ENCODE results near the gene MACO1. TPM values are rescaled to one million over a fixed set of nuclear protein-coding genes. Genes with fewer than 3 reads are reported as not detected.

MACO1 gene
- polyA plus RNA-seq, 2 donors = 16.1 to 23.3 TPM

DNA sequence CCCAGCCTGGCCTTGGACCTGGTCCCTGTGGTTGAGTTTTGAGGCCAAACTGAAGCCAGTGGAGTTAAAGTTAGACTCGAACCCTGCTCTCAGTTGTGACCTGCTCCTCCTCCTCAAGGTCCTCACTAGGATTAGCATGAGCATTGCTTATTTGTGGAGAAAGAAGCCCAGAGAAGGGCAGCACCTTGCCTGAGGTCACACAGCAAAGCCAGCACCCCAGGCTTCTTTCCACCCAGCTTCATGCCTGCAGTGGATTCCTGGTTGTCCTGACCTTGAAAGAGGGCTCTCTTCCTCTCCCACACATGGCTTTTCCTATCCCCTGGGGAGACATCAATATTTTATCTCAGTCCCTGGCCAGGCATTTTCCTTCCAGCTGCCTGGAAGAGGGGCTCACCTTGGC lies 115.5 kb downstream of the MACO1 start:
- WGBS, 2 donors = 56 to 85% methylated on average over 1 of the region's 1 CpG
- H3K36me3 ChIP-seq (ENCODE audit: control insufficient read depth in 2 of 2, insufficient read depth in 2 of 2, low read length in 1 of 2) = no peaks in the 10 kb centered on the region
- peaks cover 10 to 16% of the 10 kb centered on the region in 2 donors for H3K4me1 ChIP-seq (ENCODE audit: control insufficient read depth in 2 of 2, insufficient read depth in 2 of 2, low read length in 1 of 2)
- H3K4me3 ChIP-seq (ENCODE audit: low read depth in 1 of 2, low read length in 2 of 2) = no peak overlapping the region
- H3K9me3 ChIP-seq (ENCODE audit: control insufficient read depth in 2 of 2, insufficient read depth in 1 of 2, low read depth in 1 of 2, low read length in 1 of 2) = no peaks in the 10 kb centered on the region
- no peak overlapping the region for H3K27ac ChIP-seq (ENCODE audit: low read depth in 2 of 2, low read length in 1 of 2)
- no peaks in the 10 kb centered on the region for H3K27me3 ChIP-seq (ENCODE audit: control insufficient read depth in 1 of 2, insufficient read depth in 2 of 2, low read length in 2 of 2)

DNA sequence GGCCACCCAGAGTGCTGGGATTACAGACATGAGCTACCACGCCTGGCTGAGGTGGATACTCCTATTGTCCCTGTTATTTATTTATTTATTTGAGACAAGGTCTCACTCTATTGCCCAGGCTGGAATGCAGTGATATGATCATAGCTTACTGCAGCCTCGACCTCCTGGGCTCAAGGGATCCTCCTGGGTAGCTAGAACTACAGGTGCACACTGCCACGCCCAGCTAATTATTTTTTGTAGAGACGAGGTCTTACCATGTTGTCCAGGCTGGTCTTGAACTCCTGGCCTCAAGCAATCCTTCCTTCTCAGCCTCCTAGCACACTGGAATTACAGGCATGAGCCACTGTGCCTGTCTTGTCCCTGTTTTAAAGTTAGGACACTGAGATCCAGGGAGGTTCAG lies 117.9 kb downstream of the MACO1 start:
- no peaks in the 10 kb centered on the region for H3K27me3 ChIP-seq (ENCODE audit: control insufficient read depth in 1 of 2, insufficient read depth in 2 of 2, low read length in 2 of 2)
- H3K27ac ChIP-seq (ENCODE audit: low read depth in 2 of 2, low read length in 1 of 2) = no peak overlapping the region
- H3K9me3 ChIP-seq (ENCODE audit: control insufficient read depth in 2 of 2, insufficient read depth in 1 of 2, low read depth in 1 of 2, low read length in 1 of 2) = no peaks in the 10 kb centered on the region
- H3K4me3 ChIP-seq (ENCODE audit: low read depth in 1 of 2, low read length in 2 of 2) = no peak overlapping the region
- peaks cover 10 to 16% of the 10 kb centered on the region in 2 donors for H3K4me1 ChIP-seq (ENCODE audit: control insufficient read depth in 2 of 2, insufficient read depth in 2 of 2, low read length in 1 of 2)
- 68 to 69% methylated on average over 4 of the region's 4 CpGs for WGBS, 2 donors
- no peaks in the 10 kb centered on the region for H3K36me3 ChIP-seq (ENCODE audit: control insufficient read depth in 2 of 2, insufficient read depth in 2 of 2, low read length in 1 of 2)

DNA sequence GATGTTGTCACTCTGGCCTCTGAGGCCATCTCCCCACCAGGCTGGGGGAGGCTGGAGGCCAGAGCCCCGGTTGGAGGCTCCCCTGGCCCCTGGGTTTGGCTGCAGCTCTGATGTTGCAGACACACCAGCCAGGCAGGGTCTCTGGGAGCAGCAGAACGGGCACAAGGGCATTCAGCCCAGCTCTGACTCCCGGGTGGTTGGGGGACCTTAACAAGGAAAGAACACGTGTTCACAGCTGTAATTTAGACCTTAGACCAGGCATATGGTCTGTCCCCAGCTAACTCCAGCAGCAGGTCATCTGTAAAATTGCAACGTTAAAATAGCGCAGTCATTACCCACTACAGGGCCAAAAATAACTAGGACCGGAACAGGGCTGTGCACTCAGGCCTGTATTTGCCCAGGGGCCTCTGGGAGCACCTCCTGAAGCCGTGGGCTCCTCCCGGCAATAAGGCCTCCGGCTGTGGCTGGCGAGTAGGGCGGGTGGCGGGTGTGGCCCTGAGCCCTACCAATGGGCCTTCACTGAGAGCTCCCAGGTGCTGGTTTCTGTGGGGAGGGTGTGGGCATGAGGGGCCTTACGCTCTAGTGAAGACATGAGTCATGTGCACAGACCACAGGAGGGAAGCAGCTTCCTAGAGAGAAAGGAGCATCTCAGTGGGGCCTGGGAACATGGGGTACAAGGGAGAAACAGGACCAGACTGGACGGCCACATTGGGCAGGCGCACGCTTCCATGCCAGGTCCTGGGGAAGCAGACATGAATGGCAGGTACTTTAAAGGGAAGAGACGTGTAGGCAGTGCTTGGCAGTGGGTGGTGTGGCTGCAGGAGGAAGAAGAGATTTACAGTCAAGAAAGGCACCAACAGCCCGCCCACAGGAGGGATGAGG lies 118.8 kb downstream of the MACO1 start:
- H3K27ac ChIP-seq (ENCODE audit: low read depth in 2 of 2, low read length in 1 of 2) = peak overlapping the region in 1 of 2 donors; percentile 87
- H3K36me3 ChIP-seq (ENCODE audit: control insufficient read depth in 2 of 2, insufficient read depth in 2 of 2, low read length in 1 of 2) = peaks cover 0 to 2% of the 10 kb centered on the region in 2 donors
- H3K4me1 ChIP-seq (ENCODE audit: control insufficient read depth in 2 of 2, insufficient read depth in 2 of 2, low read length in 1 of 2) = peaks cover 13 to 22% of the 10 kb centered on the region in 2 donors
- WGBS, 2 donors = 36 to 41% methylated on average over 19 of the region's 19 CpGs
- H3K27me3 ChIP-seq (ENCODE audit: control insufficient read depth in 1 of 2, insufficient read depth in 2 of 2, low read length in 2 of 2) = no peaks in the 10 kb centered on the region
- H3K9me3 ChIP-seq (ENCODE audit: control insufficient read depth in 2 of 2, insufficient read depth in 1 of 2, low read depth in 1 of 2, low read length in 1 of 2) = no peaks in the 10 kb centered on the region
- H3K4me3 ChIP-seq (ENCODE audit: low read depth in 1 of 2, low read length in 2 of 2) = no peak overlapping the region

Other genes starting within 250 kb of the MACO1 start
- gene SYF2, start 198.4 kb upstream of the MACO1 start, polyA plus RNA-seq = 10 to 100 TPM; 42.3 to 49.2 TPM
- 100 to 1,000 TPM in 1 of 2 donors, 10 to 100 TPM in 1; 45.2 to 264 TPM for gene RSRP1, start 183.4 kb upstream of the MACO1 start, polyA plus RNA-seq
- not detected for gene RHD, start 158.4 kb upstream of the MACO1 start, polyA plus RNA-seq
- gene TMEM50A, start 92.6 kb upstream of the MACO1 start, polyA plus RNA-seq = 10 to 100 TPM; 60.1 to 75.8 TPM
- gene RHCE, start 10.1 kb upstream of the MACO1 start, polyA plus RNA-seq = under 1 TPM; 0.20 to 0.73 TPM
- gene LDLRAP1, start 112.7 kb downstream of the MACO1 start, polyA plus RNA-seq = 10 to 100 TPM; 11.0 to 12.5 TPM
- 1 to 10 TPM; 2.4 to 3.7 TPM for gene MAN1C1, start 185.9 kb downstream of the MACO1 start, polyA plus RNA-seq